HG02840 (cell line): ENCODE results near the gene TBC1D10B.
"Not testable (repeated sequence)": the region's sequence is repeated elsewhere in the genome, so short reads cannot be mapped to it uniquely, and the experiment has no call there.

Experiments
- ATAC-seq: cut with Tn5 transposase; IDR thresholded peaks from one replicate; pipeline ENCODE4 v1.9.1; 2021; ENCODE audit warnings: mild to moderate bottlenecking, moderate library complexity, moderate number of reproducible peaks; ENCODE audit not compliant: unreplicated experiment, low FRiP score

TBC1D10B gene

GRCh38 chr16:30342751-30343490 lies 27.4 kb downstream of the TBC1D10B start:
- no peak for ATAC-seq

GRCh38 chr16:30341971-30342370 lies 28.3 kb downstream of the TBC1D10B start:
- ATAC-seq, result not testable (repeated sequence)

- ATAC-seq, result no peak
Observed at GRCh38 chr16:30340621-30341020, 29.7 kb downstream of the TBC1D10B start.

GRCh38 chr16:30338715-30339114 lies 31.6 kb downstream of the TBC1D10B start:
- ATAC-seq, result not testable (repeated sequence)

GRCh38 chr16:30337964-30338357 lies 32.3 kb downstream of the TBC1D10B start:
- ATAC-seq, result not testable (repeated sequence)

GRCh38 chr16:30335598-30336474 lies 34.5 kb downstream of the TBC1D10B start:
- peak; percentile 12 for ATAC-seq

GRCh38 chr16:30335028-30335597 lies 35.2 kb downstream of the TBC1D10B start:
- ATAC-seq, result peak; percentile 73

GRCh38 chr16:30334473-30334989 lies 35.8 kb downstream of the TBC1D10B start:
- ATAC-seq, result peak; percentile 79

GRCh38 chr16:30324220-30324619 lies 46.1 kb downstream of the TBC1D10B start:
- ATAC-seq, result not testable (repeated sequence)

GRCh38 chr16:30318647-30319046 lies 51.6 kb downstream of the TBC1D10B start:
- not testable (repeated sequence) for ATAC-seq

- ATAC-seq, result not testable (repeated sequence)
Observed at GRCh38 chr16:30310937-30311336, 59.4 kb downstream of the TBC1D10B start.

- ATAC-seq, result not testable (repeated sequence)
Observed at GRCh38 chr16:30309255-30309654, 61.0 kb downstream of the TBC1D10B start.
